A549 (cell line): ENCODE results near the gene FUCA2.

Experiments
- CEBPB ChIP-seq, 2 experiments: fragments of >200 bp in 1 of 2; sonication (Bioruptor Twin) in 1 of 2; formaldehyde crosslinking in 1 of 2; IDR thresholded peaks; 2 replicates each; pipeline ENCODE4 v1.6.1; 2012 to 2016
- CHD2 ChIP-seq: fragments of 150-350 bp; IDR thresholded peaks from 2 replicates; pipeline ENCODE4 v1.6.1; 2014; ENCODE audit warnings: low read length; ENCODE audit not compliant: partially characterized antibody
- FOSL2 ChIP-seq, 2 experiments: fragments of 450-650 bp in 1 of 2; fragments of >200 bp in 1 of 2; sonication (Bioruptor Twin) in 1 of 2; formaldehyde crosslinking; IDR thresholded peaks; 2 replicates each; pipeline versions ENCODE4 v1.5.0 to v1.6.1; 2016 to 2020; ENCODE audit warnings: mild to moderate bottlenecking in 1 of 2, moderate library complexity in 1 of 2
- MAFK ChIP-seq: fragments of 450-650 bp; IDR thresholded peaks from 2 replicates; pipeline ENCODE4 v1.6.1; 2014; ENCODE audit not compliant: partially characterized antibody
- RFX5 ChIP-seq: fragments of 450-650 bp; IDR thresholded peaks from 2 replicates; pipeline ENCODE4 v1.7.1; 2014; ENCODE audit warnings: antibody characterized with exemption, mild to moderate bottlenecking, moderate library complexity
- RNF2 ChIP-seq: fragments of 200-600 bp; sonication (generic); IDR thresholded peaks from 2 replicates; pipeline ENCODE4 v1.6.1; 2016; ENCODE audit warnings: low read depth, mild to moderate bottlenecking, antibody characterized with exemption, moderate library complexity, borderline replicate concordance
- TF ChIP-seq, protein P1 (sequence below): IDR thresholded peaks from 2 replicates; pipeline ENCODE4 v1.6.1; 2012
- TF ChIP-seq, protein P2 (sequence below): fragments of >200 bp; sonication (Bioruptor Twin); formaldehyde crosslinking; IDR thresholded peaks from 3 replicates; pipeline ENCODE4 v1.5.1; 2016

GRCh38 chr6:143515061-143515760 lies 3.7 kb upstream of the FUCA2 start:
- TF ChIP-seq RFX5: no peak
- TF ChIP-seq, protein P1, sequence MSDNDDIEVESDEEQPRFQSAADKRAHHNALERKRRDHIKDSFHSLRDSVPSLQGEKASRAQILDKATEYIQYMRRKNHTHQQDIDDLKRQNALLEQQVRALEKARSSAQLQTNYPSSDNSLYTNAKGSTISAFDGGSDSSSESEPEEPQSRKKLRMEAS: no peak
- TF ChIP-seq, protein P2, sequence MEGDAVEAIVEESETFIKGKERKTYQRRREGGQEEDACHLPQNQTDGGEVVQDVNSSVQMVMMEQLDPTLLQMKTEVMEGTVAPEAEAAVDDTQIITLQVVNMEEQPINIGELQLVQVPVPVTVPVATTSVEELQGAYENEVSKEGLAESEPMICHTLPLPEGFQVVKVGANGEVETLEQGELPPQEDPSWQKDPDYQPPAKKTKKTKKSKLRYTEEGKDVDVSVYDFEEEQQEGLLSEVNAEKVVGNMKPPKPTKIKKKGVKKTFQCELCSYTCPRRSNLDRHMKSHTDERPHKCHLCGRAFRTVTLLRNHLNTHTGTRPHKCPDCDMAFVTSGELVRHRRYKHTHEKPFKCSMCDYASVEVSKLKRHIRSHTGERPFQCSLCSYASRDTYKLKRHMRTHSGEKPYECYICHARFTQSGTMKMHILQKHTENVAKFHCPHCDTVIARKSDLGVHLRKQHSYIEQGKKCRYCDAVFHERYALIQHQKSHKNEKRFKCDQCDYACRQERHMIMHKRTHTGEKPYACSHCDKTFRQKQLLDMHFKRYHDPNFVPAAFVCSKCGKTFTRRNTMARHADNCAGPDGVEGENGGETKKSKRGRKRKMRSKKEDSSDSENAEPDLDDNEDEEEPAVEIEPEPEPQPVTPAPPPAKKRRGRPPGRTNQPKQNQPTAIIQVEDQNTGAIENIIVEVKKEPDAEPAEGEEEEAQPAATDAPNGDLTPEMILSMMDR: no peak
- TF ChIP-seq FOSL2 (IDR thresholded peaks at IDR 0.05): no peak
- TF ChIP-seq FOSL2 (CRISPR knock-in tag; IDR thresholded peaks at IDR 0.05): no peak
- TF ChIP-seq RNF2: no peak
- TF ChIP-seq MAFK: no peak
- TF ChIP-seq CEBPB (IDR thresholded peaks at IDR 0.05): no peak
- TF ChIP-seq CHD2: no peak
